Suppressor macrophage (primary cell): ENCODE measurements around the gene CEBPA.
A peak's percentile ranks its signal among the peaks of the same experiment; 100 is the strongest.

Experiments used
- DNase-seq, 4 experiments: peaks; one replicate each; pipeline ENCODE4 v3.0.0-alpha.2; 2020 to 2022
- total RNA-seq, 17 experiments: gene quantifications; one replicate each; lab custom pipeline; 2026; ENCODE audit warnings: mixed read lengths in 6 of 17, inconsistent platforms in 3 of 17; lab: John Stamatoyannopoulos, UW

CEBPA gene
- 2.1 to 189 (median 102) reads per million in 17 experiments for total RNA-seq

DNA sequence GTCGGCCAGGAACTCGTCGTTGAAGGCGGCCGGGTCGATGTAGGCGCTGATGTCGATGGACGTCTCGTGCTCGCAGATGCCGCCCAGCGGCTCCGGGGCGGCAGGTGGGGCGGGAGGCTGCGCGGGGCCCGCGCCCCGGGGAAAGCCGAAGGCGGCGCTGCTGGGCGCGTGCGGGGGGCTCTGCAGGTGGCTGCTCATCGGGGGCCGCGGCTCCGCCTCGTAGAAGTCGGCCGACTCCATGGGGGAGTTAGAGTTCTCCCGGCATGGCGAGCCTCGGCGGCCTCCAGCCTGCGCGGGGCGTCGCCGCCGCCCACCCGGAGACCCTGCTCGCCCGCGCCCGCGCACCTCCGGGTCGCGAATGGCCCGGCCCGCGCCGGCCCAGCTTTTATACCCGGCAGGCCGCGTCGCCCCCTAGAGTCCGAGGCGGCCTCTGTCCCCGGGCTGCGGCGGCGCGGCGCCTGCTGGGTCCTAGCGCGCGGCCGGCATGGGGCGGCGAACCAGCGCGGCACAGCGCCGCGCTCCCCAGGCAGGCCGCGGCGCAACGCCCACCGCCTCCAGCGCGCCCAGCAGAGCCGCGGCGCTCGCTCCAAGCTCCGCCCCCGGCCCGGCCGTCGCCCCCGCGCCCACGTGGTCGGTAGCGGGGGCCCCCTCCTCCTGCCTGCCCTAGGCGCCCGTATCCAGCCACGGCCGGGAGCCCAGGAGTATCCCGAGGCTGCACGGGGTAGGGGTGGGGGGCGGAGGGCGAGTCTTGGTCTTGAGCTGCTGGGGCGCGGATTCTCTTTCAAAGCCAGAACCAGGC, at the start of gene CEBPA:
TSS of gene CEBPA (minus strand) at position 360 of the 799 bp plus-strand sequence. CDS start at position 240, 120 bp downstream.
- peak; percentile 96 to 99 (median 98) for DNase-seq

DNA sequence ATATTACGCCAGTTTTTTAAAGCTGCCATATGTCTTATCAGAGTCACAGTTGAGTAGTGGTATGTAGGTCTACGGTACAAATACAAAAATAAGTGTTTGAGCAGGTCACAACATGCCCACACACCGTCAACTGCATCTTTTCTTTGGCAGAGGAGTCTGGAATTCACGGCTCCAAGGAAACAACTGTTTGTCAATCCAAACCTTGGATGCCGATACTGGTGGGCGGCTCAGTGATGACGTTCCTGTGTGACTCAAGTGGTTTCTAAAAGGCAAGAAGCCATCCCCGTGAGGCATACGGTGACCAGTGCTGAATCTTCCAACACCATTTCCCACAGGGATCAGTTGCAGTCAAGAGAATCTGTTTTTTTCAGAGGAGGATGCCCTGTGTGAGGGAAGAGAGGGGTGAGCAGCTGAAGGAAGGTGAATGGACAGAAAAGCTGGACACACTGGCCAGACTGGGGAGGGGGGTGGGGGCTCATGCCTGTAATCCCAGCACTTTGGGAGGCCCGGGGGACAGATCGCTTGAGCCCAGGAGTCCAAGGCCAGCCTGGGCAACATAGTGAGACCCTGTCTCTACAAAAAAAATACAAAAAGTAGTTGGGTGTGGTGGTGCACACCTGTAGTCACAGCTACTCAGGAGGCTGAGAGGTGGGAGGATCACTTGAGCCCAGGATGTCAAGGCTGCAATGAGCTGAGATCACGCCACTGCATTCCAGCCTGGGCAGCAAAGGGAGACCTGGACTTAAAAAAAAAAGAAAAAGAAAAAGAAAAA, 48.4 kb upstream of the CEBPA start:
- DNase-seq, result peak in 1 of 4 experiments; percentile 27

- no peak for DNase-seq
Measured at GRCh38 chr19:33349319-33350289, 47.3 kb upstream of the CEBPA start.

DNA sequence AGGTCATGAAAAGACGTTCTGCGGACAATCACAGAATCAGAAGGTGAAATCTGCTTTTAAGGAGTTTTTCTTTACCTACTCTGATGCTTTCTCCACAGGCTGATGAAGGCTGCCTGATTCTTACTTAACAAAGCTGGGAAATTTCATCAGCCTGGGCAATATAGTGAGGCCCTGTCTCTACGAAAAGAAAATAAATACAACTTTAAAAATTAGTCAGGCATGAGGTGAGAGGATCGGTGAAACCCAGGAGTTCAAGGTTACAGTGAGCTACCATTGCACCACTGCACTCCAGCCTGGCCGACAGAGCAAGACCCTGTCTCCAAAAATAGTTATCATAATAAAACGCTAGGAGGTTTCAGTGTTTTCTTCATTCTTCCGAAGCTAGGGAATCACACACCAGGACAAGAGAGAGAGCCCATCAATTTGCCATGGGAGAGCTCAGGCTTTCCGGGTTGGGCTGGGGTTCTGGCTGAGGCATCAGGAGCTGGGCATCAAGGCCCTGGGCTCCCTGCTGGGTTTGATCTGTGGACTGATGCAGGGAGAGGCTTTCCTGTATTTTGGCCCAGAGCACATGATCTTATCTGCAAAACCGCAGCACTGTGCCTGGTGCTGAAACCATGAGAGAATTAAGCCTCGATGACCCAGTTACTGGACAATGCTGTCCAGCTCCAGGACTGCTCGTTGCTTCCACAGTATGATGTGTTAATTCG, 46.1 kb upstream of the CEBPA start:
- DNase-seq, result no peak

- DNase-seq, result no peak
Measured at GRCh38 chr19:33347300-33347699, 45.0 kb upstream of the CEBPA start.

GRCh38 chr19:33346665-33347064, 44.3 kb upstream of the CEBPA start:
- DNase-seq, result no peak

- peak; percentile 17 to 46 (median 38) for DNase-seq
Measured at GRCh38 chr19:33345163-33345562, 42.8 kb upstream of the CEBPA start.

- no peak for DNase-seq
Measured at GRCh38 chr19:33344573-33344925, 42.2 kb upstream of the CEBPA start.

GRCh38 chr19:33343859-33344572, 41.7 kb upstream of the CEBPA start:
- no peak for DNase-seq

- peak; percentile 19 to 58 (median 49) for DNase-seq
Measured at GRCh38 chr19:33343301-33343700, 41.0 kb upstream of the CEBPA start.

GRCh38 chr19:33340991-33341390, 38.7 kb upstream of the CEBPA start:
- no peak for DNase-seq

DNA sequence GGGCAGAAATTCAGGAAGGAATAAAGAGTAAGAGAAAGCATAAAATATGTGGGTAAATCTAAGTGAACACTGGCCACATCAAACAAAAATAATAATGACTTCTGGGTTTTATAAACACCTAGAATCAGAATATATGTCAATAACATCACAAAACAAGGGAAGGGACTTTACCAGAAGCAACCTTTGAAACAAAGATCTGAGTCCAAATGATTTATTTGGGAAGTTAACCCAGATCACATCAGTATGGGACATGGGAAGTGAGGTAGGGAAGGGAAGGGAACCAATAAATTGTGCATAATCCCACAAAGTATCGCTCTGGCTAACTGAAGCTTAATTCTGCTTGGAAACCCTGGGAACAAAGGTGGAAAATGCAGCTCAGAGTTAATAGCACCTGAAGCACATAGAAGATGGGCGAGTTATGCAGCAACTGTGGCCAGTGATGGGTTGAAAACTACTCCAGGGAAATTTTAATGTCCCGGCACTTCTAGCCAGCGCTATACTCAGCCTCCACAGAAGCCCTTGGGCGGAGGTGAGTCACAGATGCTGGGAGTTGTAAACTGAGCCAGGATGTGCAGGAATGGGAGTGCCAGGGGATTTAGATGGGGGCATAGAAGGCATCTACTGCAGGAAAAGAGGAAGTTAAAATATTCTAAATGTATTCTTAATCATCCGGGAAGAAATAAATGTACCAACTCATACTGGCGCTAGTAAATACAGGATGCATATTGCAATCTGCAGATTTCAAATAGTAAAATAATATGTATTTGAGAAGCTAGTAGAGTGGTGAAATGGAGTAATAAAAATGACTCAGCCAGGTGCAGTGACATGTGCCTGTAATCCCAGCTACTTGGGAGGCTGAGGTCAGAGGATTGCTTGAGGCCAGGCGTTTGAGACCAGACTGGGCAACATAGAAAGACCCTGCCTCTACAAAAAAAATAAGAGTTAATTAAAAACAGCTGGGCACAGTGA, 37.0 kb upstream of the CEBPA start:
- peak in 2 of 4 experiments; percentile 18 to 28 for DNase-seq

DNA sequence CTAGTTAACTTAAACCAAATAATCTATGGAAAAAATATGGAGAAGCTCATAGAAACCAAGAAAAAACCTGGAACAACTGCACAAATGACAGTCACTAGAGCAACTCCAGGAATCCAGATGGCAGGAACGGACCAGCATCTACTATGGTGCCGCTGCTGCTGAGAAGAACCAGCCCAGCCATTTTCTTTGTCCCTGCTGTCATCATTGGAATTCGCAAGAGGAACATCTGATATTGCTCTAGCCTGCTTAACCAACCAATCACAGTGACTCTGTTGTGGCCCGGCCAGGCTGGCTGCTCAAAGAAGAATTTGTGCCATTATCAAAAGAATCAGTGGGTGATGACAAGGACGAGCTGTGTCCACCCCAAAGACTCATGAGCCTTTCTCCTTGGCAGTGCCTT, 33.1 kb upstream of the CEBPA start:
- DNase-seq, result no peak

DNA sequence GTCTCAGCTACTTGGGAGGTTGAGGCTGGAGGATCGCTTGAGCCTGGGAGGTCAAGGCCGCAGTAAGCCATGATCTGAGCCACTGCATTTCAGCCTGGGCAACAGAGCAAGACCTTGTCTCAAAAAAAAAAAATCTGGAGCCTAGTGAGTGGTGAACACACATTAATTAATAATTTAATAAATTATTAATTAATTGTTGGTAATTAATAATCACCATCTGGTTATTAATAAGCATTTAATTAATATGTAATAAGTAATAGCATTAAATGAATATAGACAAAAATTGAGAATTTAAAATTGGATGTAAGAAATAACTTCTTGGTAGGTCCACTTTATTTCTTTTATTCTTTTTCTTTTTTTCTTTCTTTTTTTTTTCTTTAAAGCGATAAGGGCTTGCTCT, 31.9 kb upstream of the CEBPA start:
- no peak for DNase-seq

DNA sequence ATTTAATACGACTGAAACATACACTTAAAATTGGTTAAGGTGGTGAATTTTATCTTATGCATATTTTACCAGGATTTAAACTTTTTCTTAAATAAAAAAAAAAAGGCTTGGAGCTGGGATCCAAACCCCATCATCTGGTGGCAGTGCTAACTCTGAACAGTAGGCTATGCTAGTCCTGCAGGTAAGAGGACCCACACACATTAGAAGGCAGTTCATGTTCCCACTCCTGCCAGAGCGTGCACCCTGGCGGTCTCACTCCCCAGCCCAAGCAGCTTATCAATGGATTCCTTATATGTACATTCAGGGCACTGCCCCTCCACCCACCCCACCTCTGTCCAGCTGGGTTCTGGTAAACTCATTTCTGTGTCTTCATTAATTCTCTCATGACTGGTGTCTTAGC, 31.3 kb upstream of the CEBPA start:
- no peak for DNase-seq

DNA sequence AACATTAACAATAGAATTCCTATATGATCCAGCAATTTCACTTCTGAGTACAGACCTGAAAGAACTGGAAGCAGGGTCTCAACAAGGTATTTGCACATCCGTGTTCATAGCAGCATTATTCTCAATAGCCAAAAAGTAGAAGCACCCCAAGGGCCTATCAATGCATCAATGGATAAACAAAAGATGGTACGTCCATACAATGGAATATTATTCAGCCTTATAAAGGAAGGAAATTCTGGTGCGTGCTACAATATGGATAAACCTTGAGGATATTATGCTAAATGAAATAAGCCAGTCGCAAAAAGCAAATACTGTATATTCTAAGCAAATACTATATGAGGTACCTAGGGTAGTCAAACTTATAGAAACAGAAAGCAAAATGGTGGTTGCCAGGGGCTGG, 30.8 kb upstream of the CEBPA start:
- no peak for DNase-seq

GRCh38 chr19:33332248-33332647, 29.9 kb upstream of the CEBPA start:
- DNase-seq, result peak; percentile 82 to 92 (median 89)

- peak; percentile 33 to 72 (median 58) for DNase-seq
Measured at GRCh38 chr19:33329736-33330135, 27.4 kb upstream of the CEBPA start.

DNA sequence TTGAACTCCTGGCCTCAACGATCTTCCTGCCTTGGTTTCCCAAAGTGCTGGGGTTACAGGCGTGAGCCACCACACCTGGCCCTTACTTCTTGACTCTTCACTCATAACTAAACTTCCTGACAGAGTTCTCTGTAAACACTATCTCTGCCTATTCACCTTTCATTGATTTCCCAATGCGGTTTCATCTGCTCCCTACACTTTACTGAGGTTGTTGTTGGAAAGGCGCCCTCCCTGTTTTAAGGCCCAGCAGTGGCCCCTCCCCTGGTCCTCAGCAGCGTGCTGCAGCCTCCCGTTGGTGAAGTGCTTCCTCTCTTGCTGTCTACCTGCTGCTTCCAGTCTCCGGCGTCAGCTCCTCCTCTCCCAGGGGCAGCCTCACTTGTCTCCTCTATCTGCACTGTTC, 26.7 kb upstream of the CEBPA start:
- no peak for DNase-seq

GRCh38 chr19:33325920-33326319, 23.6 kb upstream of the CEBPA start:
- DNase-seq, result no peak
